Camera-type eye (tissue), 1 donor: ENCODE measurements around the gene SCYGR2. TPM values are rescaled to one million over a fixed set of nuclear protein-coding genes. Genes with fewer than 3 reads are reported as not detected.

Experiments used
- total RNA-seq: library from RNA; depleted of rRNA; stranded (reverse); fragments of >200 nt; gene quantifications from one replicate; pipeline ENCODE4 v1.2.3, GENCODE V29; 2014

Gene SCYGR2, protein sequence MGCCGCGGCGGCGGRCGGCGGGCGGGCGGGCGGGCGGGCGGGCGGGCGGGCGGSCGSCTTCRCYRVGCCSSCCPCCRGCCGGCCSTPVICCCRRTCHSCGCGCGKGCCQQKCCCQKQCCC
- not detected for total RNA-seq

DNA sequence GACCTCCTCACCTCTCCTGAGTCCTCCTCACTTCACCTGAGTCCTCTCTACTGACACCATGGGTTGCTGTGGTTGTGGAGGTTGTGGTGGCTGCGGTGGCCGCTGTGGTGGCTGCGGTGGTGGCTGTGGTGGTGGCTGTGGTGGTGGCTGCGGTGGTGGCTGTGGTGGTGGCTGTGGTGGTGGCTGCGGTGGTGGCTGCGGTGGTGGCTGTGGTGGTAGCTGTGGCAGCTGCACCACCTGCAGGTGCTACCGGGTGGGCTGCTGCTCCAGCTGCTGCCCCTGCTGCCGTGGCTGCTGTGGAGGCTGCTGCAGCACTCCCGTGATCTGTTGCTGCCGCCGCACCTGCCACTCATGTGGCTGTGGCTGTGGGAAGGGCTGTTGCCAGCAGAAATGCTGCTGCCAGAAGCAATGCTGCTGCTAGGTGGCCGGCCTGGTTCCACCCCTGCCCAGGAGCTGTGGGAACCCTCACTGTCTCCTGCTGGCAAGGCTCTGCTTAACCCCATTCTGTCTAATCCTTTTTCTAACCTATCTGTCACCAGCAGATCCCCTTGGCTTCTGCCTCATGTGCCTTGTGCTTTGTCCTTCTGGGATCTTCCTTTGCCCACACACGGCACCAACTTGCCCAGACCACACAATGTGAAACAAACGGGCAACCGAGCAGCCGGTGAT, at the start of gene SCYGR2:
Gene SCYGR2 (plus strand): TSS at position 59 of the 669 bp plus-strand sequence. CDS start 0 bp downstream, at position 59.

GRCh38 chr2:227614740-227615139, 16.0 kb downstream of the SCYGR2 start, which contains the start of gene SCYGR3:
Gene SCYGR3 (minus strand): TSS chr2:227614840. CDS start chr2:227614840, 0 bp downstream.

DNA sequence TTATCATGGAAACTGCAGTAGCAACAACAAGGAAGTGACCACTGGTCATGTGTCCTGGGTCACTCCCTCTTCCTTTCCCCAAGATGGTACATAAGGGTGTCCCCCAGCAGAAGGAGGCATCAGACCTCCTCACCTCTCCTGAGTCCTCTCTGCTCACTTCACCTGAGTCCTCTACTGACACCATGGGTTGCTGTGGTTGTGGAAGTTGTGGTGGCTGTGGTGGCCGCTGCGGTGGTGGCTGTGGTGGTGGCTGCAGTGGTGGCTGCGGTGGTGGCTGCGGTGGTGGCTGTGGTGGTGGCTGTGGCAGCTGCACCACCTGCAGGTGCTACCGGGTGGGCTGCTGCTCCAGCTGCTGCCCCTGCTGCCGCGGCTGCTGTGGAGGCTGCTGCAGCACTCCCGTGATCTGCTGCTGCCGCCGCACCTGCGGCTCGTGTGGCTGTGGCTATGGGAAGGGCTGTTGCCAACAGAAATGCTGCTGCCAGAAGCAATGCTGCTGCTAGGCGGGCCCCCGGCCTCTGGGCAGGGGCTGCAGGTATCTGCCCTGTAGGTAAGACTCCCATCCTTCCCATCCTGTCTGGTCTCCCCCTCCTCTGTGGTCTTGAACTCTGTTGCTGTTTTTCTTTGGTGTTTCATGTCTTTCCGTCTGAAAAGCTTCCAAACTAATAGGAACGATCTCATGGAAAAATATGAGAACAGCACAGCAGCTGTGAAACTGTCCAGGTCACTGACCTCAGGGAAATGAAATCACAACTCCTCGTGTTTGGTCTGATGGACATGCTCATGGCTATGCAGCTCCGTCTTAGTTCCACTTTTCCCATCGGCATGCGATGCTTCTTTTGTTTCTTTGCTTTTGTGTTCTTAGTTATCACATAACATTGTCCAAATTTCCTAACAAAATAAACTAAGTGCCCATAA, 18.9 kb downstream of the SCYGR2 start, which contains the start of gene SCYGR4:
Gene SCYGR4 (plus strand): TSS at position 183 of the 915 bp plus-strand sequence. CDS start 0 bp downstream, at position 183.

Other genes with a start within 250 kb of the SCYGR2 start
- not detected for gene TM4SF20, start 219.6 kb upstream of the SCYGR2 start, total RNA-seq
- gene SCYGR1, start 210.9 kb upstream of the SCYGR2 start, total RNA-seq = not detected
- gene AGFG1, start 126.7 kb upstream of the SCYGR2 start, total RNA-seq = 73.6 TPM
- gene SCYGR3, start 15.9 kb downstream of the SCYGR2 start, total RNA-seq = not detected
- gene SCYGR4, start 18.6 kb downstream of the SCYGR2 start, total RNA-seq = not detected
- not detected for gene SCYGR5, start 67.9 kb downstream of the SCYGR2 start, total RNA-seq
- 3.1 TPM for gene SLC19A3, start 119.1 kb downstream of the SCYGR2 start, total RNA-seq
- gene SCYGR6, start 125.9 kb downstream of the SCYGR2 start, total RNA-seq = not detected
- gene SCYGR7, start 129.4 kb downstream of the SCYGR2 start, total RNA-seq = not detected
- not detected for gene SCYGR8, start 147.0 kb downstream of the SCYGR2 start, total RNA-seq
- gene CCL20, start 214.9 kb downstream of the SCYGR2 start, total RNA-seq = not detected